ENCODE data around the gene PSTPIP2. TPM values are rescaled to one million over a fixed set of nuclear protein-coding genes. Genes with fewer than 3 reads are reported as not detected.
A peak's percentile ranks its signal among the peaks of the same experiment; 100 is the strongest.

The PSTPIP2 gene
- total RNA-seq, 2 experiments from 2014 or later, result 7.7 to 8.5 TPM

- no peak for ATAC-seq
- H3K36me3 Mint-ChIP-seq (ENCODE audit: low read depth), result peaks cover 70% of the 10 kb centered on the region
- POLR2A ChIA-PET, result no interaction called here
Measured at GRCh38 chr18:45951016-45951714, 120.9 kb downstream of the PSTPIP2 start.

DNA sequence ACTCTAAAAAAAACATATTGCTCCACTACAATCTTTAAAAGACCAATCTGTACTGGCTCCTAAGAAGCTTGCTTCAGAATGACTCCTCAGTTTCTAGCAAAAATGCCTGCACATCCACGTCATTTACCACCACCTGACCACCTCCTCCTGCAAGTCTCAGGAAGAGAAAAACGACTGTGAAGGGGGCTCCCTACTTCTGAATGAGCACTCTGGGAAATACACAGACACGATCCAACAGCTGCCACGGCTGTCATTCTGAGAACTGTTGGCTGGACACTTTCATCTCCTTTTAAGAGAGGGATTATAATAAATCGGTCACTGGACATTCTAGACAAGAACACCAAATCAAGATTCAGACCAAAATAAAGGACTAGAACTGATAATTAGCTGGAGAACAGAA is 126.4 kb downstream of the PSTPIP2 start:
- ChIA-PET POLR2A (no interaction called here), CTCF (interaction anchor here (2.0 kb wide), 1 partner anchor 66 kb away, joined by 6 read pairs; no protein-coding TSS in a partner anchor)
- Mint-ChIP-seq H3K4me3 (no peak overlapping the region), H3K4me1 (ENCODE audit: low read depth) (no peaks in the 10 kb centered on the region), H3K27ac (no peak overlapping the region), H3K36me3 (ENCODE audit: low read depth) (peaks cover 78% of the 10 kb centered on the region), H3K9me3 (ENCODE audit: insufficient read depth) (no peaks in the 10 kb centered on the region), H3K27me3 (ENCODE audit: low read depth) (no peaks in the 10 kb centered on the region)
- DNase-seq (no peak), ATAC-seq (no peak)

More at GRCh38 chr18:45951016-45951714, 120.9 kb downstream of the PSTPIP2 start:
- no peak for DNase-seq
- Mint-ChIP-seq H3K4me3 (no peak overlapping the region), H3K27me3 (ENCODE audit: low read depth) (no peaks in the 10 kb centered on the region), H3K27ac (no peak overlapping the region), H3K4me1 (ENCODE audit: low read depth) (no peaks in the 10 kb centered on the region), H3K9me3 (ENCODE audit: insufficient read depth) (no peaks in the 10 kb centered on the region)
- CTCF ChIA-PET, result no interaction called here

DNA sequence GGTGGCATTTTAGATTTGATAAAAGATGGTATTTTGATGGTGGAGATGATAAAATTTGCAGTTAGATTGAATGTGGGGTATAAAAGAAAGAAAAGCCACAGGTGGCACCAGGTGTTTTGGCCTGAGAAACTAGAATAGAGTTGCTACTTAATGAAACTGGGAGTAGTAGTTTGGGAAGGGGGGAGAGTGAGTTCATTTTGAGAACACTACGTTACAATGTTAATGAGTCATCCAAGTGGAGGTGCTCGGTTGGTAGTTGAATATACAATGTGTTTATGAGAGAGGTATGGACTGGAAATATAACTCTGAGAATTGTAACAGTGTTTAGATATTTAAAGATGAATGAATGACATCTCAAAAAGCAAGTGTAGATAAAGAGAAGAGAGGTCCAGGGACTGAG is 131.3 kb downstream of the PSTPIP2 start:
- H3K27me3 Mint-ChIP-seq (ENCODE audit: low read depth), result no peaks in the 10 kb centered on the region
- CTCF ChIA-PET, result interaction anchor here (0.9 kb wide), 1 partner anchor 12 kb away, joined by 3 read pairs; no protein-coding TSS in a partner anchor
- no peak overlapping the region for H3K27ac Mint-ChIP-seq
- H3K9me3 Mint-ChIP-seq (ENCODE audit: insufficient read depth), result no peaks in the 10 kb centered on the region
- POLR2A ChIA-PET, result no interaction called here
- peaks cover 19% of the 10 kb centered on the region for H3K4me1 Mint-ChIP-seq (ENCODE audit: low read depth)
- H3K4me3 Mint-ChIP-seq, result no peak overlapping the region
- DNase-seq (no peak), ATAC-seq (no peak)
- peaks cover 73% of the 10 kb centered on the region for H3K36me3 Mint-ChIP-seq (ENCODE audit: low read depth)

GRCh38 chr18:45939236-45939635 is 132.8 kb downstream of the PSTPIP2 start:
- Mint-ChIP-seq H3K36me3 (ENCODE audit: low read depth) (peaks cover 64% of the 10 kb centered on the region), H3K27me3 (ENCODE audit: low read depth) (no peaks in the 10 kb centered on the region), H3K9me3 (ENCODE audit: insufficient read depth) (no peaks in the 10 kb centered on the region), H3K27ac (no peak overlapping the region), H3K4me3 (no peak overlapping the region), H3K4me1 (ENCODE audit: low read depth) (peaks cover 19% of the 10 kb centered on the region)
- POLR2A ChIA-PET, result no interaction called here
- CTCF ChIA-PET, result interaction anchor here (1.0 kb wide), 1 partner anchor 134 kb away, joined by 4 read pairs; no protein-coding TSS in a partner anchor
- DNase-seq (no peak), ATAC-seq (no peak)

- POLR2A ChIA-PET, result interaction anchor here (0.6 to 1.2 kb wide), 2 partner anchors 17 to 25 kb away, joined by 3 to 6 read pairs; no protein-coding TSS in a partner anchor
- no peak overlapping the region for H3K4me3 Mint-ChIP-seq
- no peaks in the 10 kb centered on the region for H3K9me3 Mint-ChIP-seq (ENCODE audit: insufficient read depth)
- H3K4me1 Mint-ChIP-seq (ENCODE audit: low read depth), result peaks cover 19% of the 10 kb centered on the region
- H3K27me3 Mint-ChIP-seq (ENCODE audit: low read depth), result no peaks in the 10 kb centered on the region
- peak overlapping the region; percentile 51 for H3K27ac Mint-ChIP-seq
- CTCF ChIA-PET, result interaction anchor here (0.6 to 2.0 kb wide), 4 partner anchors 25 to 273 kb away, joined by 3 to 8 read pairs (median 3); no protein-coding TSS in a partner anchor
- ATAC-seq (peak; percentile 71), DNase-seq (no peak)
- peaks cover 59% of the 10 kb centered on the region for H3K36me3 Mint-ChIP-seq (ENCODE audit: low read depth)
Measured at GRCh38 chr18:45938488-45938935, 133.5 kb downstream of the PSTPIP2 start.

DNA sequence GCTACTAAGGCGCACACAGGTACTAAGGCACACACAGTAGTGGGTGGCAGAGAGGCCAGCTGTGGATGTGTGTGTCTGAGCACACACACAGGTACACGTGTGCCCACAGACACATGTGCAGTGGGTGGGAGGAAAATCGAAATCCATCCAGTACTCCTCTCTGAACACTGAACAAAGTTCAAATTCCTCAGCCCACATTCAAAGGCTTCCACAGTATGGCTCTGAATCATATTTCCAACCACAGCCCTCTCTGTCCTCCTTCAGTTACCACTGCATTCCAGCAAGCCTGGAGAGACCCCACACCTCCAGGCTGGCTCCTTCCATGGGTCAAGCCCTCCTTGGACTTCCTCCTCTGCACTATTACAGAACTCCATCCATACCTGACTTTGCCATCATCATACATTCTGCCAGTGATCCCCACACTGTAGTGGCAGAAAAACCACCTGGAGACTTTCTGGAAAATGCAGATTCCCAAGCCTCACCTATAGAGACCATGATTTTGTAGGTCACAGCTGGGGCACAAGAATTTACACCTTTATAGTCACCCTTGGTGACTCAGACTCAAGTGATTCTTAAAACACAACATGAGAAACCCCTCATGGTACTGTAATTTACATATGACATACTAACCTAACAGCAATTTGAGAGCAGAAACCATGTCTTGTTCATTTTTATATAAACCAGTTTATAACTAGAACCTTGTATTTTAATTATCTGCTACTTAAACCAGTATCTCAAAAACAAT is 136.3 kb downstream of the PSTPIP2 start:
- Mint-ChIP-seq H3K9me3 (ENCODE audit: insufficient read depth) (no peaks in the 10 kb centered on the region), H3K4me1 (ENCODE audit: low read depth) (peaks cover 19% of the 10 kb centered on the region), H3K27me3 (ENCODE audit: low read depth) (no peaks in the 10 kb centered on the region), H3K36me3 (ENCODE audit: low read depth) (peaks cover 51% of the 10 kb centered on the region), H3K4me3 (no peak overlapping the region), H3K27ac (no peak overlapping the region)
- CTCF ChIA-PET, result interaction anchor here (1.2 kb wide), 1 partner anchor 126 kb away, joined by 3 read pairs; no protein-coding TSS in a partner anchor
- ATAC-seq (no peak), DNase-seq (no peak)
- POLR2A ChIA-PET, result no interaction called here

Other genes with a start within 250 kb of the PSTPIP2 start
- not detected for gene SIGLEC15, start 246.6 kb downstream of the PSTPIP2 start, total RNA-seq
- gene EPG5, start 104.9 kb downstream of the PSTPIP2 start, total RNA-seq, result 10 to 100 TPM; 23.1 to 23.9 TPM
- gene ATP5F1A, start 26.0 kb upstream of the PSTPIP2 start, total RNA-seq, result 100 to 1,000 TPM; 377 to 385 TPM
- 10 to 100 TPM; 63.7 to 65.9 TPM for gene HAUS1, start 32.1 kb upstream of the PSTPIP2 start, total RNA-seq